HCEC 1CT (cell line): Measurements from ENCODE around the gene CREB5.

Experiments
- DNase-seq: peaks from one replicate; pipeline ENCODE4 v3.0.0-alpha.2; 2017

The CREB5 gene

DNA sequence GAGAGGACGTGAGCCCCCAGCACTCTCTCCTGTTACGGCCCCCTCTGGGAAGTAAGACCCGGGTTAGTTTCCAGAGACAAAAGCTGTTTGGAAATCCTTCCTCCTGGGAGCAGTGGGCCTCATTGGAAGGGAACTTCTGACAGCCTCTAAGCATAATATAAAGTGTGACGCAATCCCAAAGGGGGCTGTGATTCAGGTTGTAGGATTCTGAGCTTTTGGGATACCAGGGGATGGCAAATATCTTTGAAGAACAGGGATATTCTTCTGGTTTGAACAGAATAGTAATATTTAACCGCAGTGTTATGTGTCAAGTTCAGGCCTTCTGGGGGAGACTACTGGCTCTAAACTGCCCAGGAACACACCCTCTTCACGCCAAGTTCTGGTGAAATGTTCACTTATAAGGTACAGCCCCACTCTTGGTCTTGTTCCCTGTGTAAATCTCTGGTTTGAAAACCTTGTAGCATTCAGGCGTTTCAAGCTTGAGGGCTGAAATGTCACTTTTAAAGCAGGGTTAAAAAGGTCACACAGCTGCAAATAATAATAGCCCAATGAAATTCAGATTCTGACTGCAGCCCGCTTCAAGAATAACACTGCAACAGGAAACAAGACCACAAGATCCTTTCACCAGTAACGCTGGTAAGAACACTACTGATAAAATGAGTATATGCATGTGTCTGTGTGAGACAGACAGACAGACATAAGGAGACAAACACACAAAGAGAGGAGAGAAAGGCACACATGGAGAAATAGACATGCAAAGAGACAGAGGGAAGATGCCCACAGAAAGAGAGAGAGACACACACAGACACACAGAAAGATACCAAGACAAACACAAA, 69.0 kb downstream of the CREB5 start:
- no peak for DNase-seq

GRCh38 chr7:28483112-28483511, 70.8 kb downstream of the CREB5 start:
- no peak for DNase-seq

DNA sequence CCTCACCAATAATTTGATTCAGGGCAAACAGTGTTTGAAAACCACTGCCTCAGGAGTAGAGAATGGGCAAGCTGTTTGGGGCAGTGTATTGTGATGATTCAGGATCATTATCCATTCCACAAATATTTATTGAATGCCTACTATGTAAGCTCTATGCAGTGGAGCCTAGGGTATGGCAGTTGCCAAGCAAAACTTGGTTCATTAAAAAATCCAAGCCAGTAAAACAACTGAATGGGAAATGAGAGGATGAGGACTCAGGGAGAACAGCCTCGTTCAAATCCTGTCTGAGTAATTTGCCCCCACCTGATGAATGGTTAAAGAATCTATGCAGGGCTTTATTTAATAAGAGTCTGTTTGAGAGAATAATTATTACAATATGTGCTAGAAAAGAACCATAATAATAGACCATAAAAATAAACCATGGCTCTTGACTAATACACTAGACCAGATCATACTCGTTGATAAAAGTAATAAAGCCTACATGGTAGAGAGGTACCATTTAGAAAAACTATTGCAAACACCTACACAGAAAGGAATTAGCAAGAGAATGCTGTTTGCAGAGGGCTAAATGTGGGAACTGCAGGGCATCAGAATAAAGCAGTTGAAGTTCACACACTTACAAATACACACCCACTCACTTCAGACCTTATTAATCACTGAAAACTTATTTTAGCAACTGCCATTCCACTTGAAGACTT, 71.7 kb downstream of the CREB5 start:
- peak; percentile 4 for DNase-seq

- no peak for DNase-seq
These were observed 72.3 kb downstream of the CREB5 start for GRCh38 chr7:28484606-28484935.

GRCh38 chr7:28487487-28487886, 75.2 kb downstream of the CREB5 start:
- no peak for DNase-seq

DNA sequence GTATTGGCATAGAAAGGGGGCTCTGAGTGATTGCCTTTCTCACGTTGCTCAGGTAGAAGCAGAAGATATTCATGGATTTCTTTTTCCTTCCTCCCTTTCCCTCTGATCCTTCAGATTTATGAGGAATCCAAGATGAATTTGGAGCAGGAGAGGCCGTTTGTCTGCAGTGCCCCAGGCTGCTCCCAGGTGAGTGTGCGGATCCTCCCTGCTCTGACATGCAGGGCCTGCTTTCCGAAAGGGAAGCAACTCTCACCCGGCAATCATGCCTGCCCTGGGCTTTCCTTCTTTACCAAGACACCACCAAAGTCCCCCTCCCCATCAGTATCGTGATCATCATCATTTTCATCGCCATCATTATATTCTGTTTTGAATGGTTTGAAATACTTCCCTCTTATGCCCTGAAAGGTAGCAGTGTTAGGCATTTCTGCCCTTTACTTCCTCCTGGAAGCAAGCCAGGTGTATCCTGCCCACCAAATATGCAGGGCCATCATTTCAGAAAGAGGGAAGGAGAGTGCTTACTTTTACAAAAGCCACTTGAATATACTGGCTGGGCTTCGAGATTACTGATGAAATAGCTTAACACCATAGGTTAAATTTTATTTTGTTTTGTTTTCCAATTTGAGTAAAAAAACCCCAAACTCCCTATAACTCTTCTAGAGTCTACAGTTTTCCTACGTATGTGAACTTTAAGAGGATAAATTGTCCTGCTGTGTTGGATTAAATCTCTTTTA, 75.9 kb downstream of the CREB5 start:
- DNase-seq: no peak

- DNase-seq: no peak
These were observed 78.5 kb downstream of the CREB5 start for GRCh38 chr7:28490831-28491230.

DNA sequence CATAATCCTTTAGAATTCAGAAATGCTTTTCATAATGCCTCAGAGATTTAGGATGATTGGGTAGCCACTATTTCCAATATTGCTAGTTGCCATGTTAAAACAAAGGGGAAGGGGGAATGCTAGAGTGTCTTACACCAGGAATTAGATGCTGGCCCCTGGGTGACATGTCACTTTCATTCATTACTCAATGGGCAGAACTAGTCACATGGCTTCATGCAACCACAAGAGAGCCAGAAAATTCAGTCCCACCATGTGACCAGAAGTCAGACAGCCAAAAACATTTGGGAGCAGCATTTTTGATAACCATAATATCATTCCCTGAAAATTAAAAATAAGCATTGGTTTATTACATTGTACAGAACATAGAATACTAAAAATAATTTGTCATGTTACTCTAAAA, 81.2 kb downstream of the CREB5 start:
- no peak for DNase-seq

DNA sequence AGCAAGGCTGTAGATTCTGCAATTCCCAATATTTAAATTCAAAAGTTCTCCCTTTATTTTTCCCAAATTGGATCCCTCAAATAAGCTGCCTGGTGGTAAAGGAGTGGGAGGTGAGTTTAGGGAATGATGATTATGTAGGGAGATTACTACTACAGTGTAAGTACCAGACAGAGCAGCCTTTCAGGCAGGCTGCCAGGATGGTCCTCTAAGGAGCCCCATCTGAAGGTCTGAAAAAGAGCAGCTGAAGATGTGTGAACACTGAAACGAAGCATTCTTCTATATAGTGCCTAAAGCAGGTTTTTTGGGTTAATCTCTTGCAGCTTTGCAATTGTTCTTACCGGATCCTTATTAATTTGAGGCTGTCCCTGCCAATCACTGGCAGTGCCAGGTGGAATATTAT, 84.7 kb downstream of the CREB5 start:
- no peak for DNase-seq

GRCh38 chr7:28498636-28499035, 86.3 kb downstream of the CREB5 start:
- no peak for DNase-seq

DNA sequence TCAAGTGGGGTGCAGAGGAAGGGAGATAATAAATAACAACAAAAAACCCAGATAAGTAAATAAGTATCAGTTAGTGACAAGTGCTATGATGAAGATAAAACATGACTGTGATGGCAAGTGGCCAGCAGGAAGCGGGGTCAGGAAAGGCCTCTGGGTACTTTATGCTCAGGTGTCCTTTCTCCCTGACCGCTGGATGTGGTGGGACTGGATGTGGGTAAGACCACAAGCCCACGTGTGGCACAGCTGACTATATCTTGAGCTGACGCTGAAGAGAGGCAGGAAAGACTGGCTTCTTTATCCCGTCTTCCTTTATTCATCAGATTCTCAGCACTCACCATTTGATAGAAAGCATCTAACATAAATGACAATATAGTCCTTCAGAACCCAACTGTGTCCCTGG, 87.8 kb downstream of the CREB5 start:
- DNase-seq: no peak

DNA sequence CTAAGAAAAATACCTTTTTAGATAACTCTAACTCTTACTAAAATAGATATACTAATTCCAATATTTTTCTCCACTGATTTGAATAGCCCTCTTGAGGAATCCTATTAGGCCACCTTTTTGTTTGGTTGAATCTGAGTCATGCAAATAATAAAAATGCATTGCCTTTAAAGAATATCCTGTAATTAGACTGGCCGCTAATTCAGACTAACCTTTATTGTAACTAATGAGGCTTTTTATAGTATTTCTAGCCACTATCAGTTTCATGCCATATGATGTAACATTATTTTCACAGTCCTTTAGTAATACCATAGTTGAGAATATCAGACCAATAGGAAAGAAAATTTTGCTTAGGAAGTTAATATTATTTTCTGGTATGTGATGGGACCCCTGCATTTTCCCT, 90.1 kb downstream of the CREB5 start:
- no peak for DNase-seq

- no peak for DNase-seq
These were observed 91.1 kb downstream of the CREB5 start for GRCh38 chr7:28503396-28503795.

DNA sequence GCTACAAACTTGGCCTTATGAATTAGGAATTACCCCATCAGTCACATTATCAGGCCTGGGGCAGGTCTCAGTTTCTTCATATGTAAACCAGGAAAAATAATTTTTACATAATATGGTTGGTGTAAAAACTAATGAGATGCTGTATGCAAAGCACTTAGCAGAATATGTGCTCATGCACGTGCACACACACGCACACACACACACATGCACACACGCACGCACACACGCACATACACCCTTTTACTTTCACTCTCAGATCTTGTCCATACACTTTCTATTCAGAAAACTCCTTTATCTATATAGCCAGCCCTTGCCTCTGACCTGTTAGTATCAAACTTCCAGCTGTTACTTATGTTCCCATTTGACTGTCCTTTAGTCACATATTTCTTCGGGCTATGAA, 92.7 kb downstream of the CREB5 start:
- no peak for DNase-seq

DNA sequence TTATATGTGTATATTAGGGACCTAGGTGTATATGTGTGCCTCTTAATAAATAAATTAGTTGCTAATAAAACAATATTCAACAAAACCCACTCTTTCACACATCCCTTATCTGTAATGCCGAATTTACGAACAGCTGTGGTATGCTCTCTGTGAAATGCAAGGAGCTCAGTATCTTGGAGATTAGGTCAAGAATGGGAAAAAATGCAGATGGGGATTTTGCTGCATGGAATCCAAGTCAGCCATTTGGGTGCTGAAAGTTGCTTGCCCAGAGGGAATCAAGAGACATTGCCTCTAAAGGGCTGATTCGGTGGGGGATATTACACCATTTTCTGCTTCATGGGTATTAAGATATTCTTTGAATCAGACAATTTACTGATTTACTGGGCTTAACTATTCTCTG, 93.5 kb downstream of the CREB5 start:
- no peak for DNase-seq

- DNase-seq: no peak
These were observed 95.4 kb downstream of the CREB5 start for GRCh38 chr7:28507525-28508282.

DNA sequence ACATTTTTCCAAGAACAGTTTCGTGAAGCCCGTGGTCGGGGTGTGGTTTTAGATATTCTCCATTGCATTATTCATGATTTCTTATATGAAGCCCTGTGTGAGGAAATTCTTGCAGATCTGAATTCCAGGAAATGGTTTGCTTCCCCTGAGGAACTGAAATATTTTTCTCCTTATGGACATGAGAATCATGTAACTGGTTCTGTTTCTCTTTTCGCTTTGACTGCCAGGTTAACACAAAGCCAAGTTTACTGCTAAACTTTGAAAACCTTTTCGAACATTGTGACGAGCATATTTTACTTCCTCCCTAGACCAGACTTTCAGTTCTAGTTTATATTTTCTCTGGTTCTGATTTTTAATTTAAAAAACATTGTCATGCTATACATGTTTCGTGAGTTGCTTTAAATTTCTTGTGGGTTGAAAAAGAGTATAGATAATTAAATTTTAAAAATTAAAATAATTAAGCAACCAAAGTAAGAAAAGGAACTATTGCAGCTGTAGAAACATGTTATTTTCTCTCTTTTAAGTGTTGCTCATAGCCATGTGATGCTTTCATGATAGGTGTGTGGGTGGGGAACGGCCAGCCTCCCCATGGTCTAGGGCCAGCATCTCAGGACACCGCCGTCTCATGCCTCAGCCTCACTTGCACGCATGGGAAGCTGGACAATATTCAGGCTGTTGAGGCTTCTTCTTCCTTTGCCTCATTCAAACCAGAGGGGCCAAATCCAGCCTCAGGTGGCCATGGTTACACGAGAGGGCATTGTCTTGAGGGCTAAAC, 97.1 kb downstream of the CREB5 start:
- no peak for DNase-seq

DNA sequence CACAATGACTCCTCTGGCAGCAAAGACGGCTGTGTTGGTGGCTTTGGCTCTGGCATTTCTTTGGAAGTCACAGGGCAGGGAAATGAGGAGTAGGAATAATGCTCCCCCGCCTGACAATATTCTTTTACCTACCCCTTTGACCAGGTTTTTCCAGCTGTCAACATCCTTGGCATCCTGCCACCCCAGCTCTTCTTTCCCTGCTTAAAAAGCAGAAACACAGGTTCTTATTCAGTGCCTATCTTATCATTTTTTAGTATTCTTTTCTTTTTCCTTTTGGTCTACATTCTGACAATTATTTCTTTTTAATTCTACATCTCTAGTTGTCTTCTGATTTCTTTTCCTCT, 97.7 kb downstream of the CREB5 start:
- no peak for DNase-seq

DNA sequence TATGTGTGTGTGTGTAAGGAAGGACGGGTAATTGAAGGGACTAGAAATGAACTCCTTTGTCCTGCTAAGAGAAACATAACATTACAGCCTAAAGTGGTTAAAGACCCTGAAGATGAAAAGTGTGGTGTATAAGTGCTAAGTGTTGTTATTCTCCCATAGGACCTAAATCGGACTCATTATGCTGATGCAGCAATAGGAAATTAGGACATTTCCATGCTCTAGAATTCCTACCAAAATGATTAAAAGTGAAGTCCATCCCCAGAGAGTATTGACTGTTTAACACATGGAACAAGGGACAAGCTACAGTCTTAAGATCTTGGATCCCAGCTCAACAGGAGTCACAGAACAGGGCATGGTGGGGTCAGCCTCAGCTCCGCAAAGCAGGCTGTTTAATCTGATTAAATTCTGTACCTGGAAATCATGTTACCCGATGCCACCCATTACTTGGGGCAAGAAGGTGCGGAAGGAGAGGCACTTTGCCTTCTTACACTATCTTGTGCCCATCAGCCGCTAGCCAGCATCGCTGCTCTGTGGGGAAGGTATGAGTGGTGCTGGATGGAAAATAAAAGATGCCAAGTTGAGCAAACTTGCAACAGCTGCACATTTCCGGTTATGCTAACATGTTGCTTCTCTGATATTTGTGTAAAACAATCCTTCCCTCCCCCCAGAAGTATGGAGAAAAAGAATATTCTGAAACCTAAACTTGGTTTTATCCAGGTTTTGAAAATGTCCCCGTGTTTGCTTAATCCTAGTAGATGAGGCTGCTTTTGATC, 100.5 kb downstream of the CREB5 start:
- DNase-seq: no peak

DNA sequence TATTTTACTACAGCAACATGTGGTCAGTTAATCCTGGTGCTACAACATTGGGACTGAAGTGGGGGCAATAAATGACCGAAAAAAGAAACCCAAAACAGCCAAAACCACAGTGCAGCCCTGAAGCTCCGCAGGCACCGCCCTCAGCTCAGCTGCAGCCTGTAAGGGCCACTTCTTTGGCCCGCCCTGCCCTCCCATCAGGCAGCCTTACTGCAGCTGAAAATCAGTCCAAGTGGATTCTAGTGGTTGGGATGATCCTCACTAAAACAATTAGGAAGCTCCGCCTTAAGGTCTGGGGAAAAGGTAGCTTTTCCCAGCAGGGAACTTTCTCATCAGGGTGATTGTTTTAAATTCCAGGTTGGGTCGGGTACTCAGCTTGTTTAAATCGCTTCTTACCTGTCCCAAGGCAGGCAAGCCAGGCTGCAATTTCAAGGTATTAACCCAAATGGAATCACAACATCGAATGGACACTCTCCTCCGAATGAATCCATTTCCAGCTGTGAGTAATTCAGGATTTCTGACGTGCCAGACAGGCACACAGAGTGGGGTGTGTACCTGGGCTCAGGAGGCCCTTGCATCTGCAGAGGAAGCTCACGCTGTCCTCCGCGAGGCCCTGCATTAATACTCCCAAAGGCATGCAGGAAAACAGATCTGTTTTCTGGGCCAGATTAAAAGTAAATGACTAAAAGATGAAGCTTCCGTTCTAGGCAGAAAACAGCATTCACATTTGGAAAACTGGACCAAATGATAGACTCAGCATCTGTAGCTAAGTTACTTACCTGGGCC, 104.3 kb downstream of the CREB5 start:
- no peak for DNase-seq

GRCh38 chr7:28517206-28517605, 104.9 kb downstream of the CREB5 start:
- DNase-seq: no peak
